Measurements from ENCODE around the gene DHRSX. TPM values are rescaled to one million over a fixed set of nuclear protein-coding genes. Genes with fewer than 3 reads are reported as not detected.

DHRSX gene
- total and polyA plus RNA-seq, 11 donors = 14.6 to 36.1 (median 24.1) TPM

DNA sequence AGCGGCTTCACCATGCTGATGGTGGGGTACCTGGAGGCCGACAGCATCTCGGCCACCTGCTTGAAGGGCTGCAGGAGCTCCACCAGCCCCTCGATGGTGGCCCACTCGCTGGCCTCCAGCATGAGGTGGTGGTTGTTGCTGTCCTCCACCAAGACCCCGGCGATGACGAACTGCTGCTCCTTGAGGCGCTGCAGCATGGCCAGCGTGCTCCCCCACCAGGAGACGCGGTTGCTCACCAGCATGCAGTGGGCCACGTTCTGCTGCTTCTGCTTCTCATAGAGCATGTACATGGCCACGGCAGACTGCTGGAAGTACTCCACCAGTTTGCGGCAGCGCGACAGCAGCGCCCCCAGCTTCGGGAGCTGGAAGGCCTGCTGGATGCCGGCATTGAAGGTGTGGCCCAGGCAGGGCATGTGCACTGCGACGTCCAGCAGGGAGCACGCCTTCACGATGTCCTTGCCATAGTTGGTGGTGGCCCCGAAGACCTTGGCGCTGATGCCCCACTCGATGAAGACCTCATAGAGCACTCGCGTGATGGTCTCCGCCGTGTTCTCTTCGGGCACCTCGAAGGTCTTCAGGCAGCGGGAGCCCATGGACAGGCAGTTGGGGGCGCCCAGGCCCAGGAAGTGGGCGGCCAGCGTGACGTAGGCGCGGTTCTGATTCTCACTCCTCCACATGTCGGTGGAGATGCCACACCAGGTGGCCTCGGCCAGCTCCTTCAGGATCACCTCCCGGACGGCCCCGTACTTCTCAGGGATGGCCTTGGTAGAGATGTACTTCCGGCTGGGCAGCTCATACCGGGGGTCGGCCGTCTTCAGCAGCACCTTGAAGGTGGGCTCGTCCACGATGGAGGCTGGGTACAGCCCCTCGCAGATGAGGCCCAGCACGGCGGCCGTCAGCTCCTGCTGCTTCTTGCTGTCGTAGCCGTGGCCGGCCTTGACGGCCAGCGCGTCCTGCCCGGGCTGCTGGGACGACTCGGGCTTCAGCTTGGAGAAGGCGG lies 11.0 kb downstream of the DHRSX start:
- WGBS, 4 donors = 96 to 97% (median 97%) methylated on average over 54 to 65 of the region's 65 CpGs
- H3K4me1 ChIP-seq = peaks cover 0 to 25% (median 11%) of the 10 kb centered on the region in 12 donors
- no peak overlapping the region for H3K27ac ChIP-seq
- TF ChIP-seq POLR2A (IDR thresholded peaks at IDR 0.05) = no peak
- TF ChIP-seq, protein P1, sequence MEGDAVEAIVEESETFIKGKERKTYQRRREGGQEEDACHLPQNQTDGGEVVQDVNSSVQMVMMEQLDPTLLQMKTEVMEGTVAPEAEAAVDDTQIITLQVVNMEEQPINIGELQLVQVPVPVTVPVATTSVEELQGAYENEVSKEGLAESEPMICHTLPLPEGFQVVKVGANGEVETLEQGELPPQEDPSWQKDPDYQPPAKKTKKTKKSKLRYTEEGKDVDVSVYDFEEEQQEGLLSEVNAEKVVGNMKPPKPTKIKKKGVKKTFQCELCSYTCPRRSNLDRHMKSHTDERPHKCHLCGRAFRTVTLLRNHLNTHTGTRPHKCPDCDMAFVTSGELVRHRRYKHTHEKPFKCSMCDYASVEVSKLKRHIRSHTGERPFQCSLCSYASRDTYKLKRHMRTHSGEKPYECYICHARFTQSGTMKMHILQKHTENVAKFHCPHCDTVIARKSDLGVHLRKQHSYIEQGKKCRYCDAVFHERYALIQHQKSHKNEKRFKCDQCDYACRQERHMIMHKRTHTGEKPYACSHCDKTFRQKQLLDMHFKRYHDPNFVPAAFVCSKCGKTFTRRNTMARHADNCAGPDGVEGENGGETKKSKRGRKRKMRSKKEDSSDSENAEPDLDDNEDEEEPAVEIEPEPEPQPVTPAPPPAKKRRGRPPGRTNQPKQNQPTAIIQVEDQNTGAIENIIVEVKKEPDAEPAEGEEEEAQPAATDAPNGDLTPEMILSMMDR (IDR thresholded peaks at IDR 0.05) = no peak
- H3K36me3 ChIP-seq = peaks cover 6 to 61% (median 47%) of the 10 kb centered on the region in 9 donors
- intact Hi-C loops (cut with DNase I) = loop anchor here in 3 of 10 donors (10.0 kb wide), 3 partner anchors 105 to 205 kb away; partner anchors contain the start of gene CD99 (in 1 of the 3)
- H3K9me3 ChIP-seq = no peaks in the 10 kb centered on the region
- peak in 1 of 5 donors; percentile 44 for DNase-seq
- no peak overlapping the region for H3K4me3 ChIP-seq
- peak in 1 of 4 donors; percentile 18 for ATAC-seq
- H3K27me3 ChIP-seq = no peaks in the 10 kb centered on the region

DNA sequence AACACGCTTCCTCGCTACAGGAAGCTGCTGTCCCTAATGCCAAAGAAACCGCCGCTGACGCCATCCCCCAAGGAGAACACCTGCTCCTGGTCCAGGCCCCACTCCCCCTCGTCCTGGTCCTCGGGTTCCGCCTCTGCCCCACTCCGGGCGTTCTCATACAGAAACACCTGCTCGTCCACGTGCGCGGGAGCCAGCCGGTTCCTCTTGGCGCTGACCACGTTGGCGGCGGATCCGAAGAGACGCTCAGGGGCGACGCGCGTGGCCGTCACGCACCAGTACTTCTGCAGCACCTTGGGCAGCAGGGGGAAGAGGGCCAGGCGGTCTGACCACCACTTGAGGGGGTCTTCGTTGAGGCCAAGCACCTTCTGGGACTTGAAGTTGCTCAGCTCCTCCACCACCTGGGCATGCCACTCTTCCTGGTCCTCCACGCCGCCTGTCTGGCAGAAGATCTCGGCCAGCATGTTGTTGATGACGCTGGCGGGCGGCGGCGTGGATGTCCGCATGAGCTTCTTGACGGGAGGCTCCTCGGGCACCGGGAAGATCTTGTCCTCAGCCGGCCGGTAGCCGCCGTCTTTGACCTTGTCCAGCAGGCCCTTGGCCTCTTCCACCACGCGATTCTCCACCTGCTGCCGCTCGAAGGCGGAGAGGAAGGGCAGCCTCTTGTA lies 12.0 kb downstream of the DHRSX start:
- ATAC-seq = no peak
- TF ChIP-seq, protein P1 (IDR thresholded peaks at IDR 0.05) = no peak
- no peak for TF ChIP-seq POLR2A (IDR thresholded peaks at IDR 0.05)
- H3K4me1 ChIP-seq = peaks cover 0 to 32% (median 17%) of the 10 kb centered on the region in 12 donors
- peaks cover 6 to 61% (median 47%) of the 10 kb centered on the region in 9 donors for H3K36me3 ChIP-seq
- H3K27ac ChIP-seq = no peak overlapping the region
- WGBS, 4 donors = 96 to 97% (median 97%) methylated on average over 40 to 50 of the region's 50 CpGs
- no peaks in the 10 kb centered on the region for H3K27me3 ChIP-seq
- intact Hi-C loops (cut with DNase I) = no loop called here
- no peak for DNase-seq
- no peaks in the 10 kb centered on the region for H3K9me3 ChIP-seq
- H3K4me3 ChIP-seq = no peak overlapping the region

DNA sequence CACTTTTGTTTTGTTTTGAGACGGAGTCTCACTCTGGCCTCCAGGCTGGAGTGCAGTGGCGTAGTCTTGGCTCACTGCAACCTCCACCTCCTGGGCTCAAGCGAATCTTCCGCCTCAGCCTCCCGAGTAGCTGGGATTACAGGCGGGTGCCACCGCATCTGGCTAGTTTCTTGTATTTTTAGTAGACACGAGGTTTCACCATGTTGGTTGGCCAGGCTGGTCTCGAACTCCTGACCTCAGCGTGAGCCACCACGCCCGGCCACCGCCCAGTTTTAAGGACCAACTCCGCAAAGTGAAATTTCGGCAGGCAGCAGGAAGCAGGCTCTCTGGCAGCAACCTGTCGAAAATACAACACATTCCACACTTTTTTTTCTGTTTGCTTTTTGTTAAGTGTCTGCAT lies 13.4 kb downstream of the DHRSX start:
- WGBS, 4 donors = 93 to 96% (median 95%) methylated on average over 16 of the region's 16 CpGs
- Histone ChIP-seq H3K27me3 (no peaks in the 10 kb centered on the region), H3K27ac (no peak overlapping the region), H3K4me1 (peaks cover 0 to 28% (median 12%) of the 10 kb centered on the region in 12 donors), H3K36me3 (peaks cover 6 to 61% (median 47%) of the 10 kb centered on the region in 9 donors), H3K4me3 (no peak overlapping the region), H3K9me3 (no peaks in the 10 kb centered on the region)
- DNase-seq (no peak), ATAC-seq (no peak)
- intact Hi-C loops (cut with DNase I) = no loop called here
- TF ChIP-seq POLR2A (IDR thresholded peaks at IDR 0.05) = no peak
- TF ChIP-seq, protein P1 (IDR thresholded peaks at IDR 0.05) = no peak

Measured in heart left ventricle (tissue), 16 donors.